C4-2B (cell line): Measurements from ENCODE around the gene IFT22.
A peak's percentile ranks its signal among the peaks of the same experiment; 100 is the strongest.

Experiments
- H3K27ac ChIP-seq: fragments of 450-650 bp; 2 replicates; pipeline ENCODE4 v1.5.1; 2017
- ZFX ChIP-seq: fragments of 450-650 bp; IDR thresholded peaks from 2 replicates; pipeline ENCODE4 v1.6.1; 2017
- TF ChIP-seq, protein P1 (sequence below): fragments of 450-650 bp; conservative IDR thresholded peaks from 2 replicates; pipeline ENCODE4 v1.5.1; 2017; ENCODE audit warnings: mild to moderate bottlenecking

The IFT22 gene

DNA sequence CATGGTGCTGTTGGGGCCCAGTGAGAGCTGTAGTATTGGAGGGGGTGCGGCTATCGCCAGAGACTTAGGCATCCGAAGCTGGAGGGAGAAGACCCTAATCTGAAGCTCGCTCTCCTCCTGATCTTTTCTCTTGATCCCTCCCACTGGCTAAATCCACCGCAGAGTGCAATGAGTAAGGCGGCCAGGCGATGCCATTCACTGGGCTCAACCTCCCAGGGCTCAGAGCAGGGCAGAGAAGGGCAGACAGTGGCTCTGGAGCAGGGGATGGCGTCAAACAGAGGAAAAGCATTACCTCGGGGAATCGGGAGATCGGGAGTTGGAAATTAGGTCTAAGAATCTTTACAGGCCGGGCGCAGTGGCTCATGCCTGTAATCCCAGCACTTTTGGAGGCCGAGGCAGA lies 18.8 kb upstream of the IFT22 start:
- H3K27ac ChIP-seq, result no peak overlapping the region
- TF ChIP-seq ZFX, result no peak
- TF ChIP-seq, protein P1, sequence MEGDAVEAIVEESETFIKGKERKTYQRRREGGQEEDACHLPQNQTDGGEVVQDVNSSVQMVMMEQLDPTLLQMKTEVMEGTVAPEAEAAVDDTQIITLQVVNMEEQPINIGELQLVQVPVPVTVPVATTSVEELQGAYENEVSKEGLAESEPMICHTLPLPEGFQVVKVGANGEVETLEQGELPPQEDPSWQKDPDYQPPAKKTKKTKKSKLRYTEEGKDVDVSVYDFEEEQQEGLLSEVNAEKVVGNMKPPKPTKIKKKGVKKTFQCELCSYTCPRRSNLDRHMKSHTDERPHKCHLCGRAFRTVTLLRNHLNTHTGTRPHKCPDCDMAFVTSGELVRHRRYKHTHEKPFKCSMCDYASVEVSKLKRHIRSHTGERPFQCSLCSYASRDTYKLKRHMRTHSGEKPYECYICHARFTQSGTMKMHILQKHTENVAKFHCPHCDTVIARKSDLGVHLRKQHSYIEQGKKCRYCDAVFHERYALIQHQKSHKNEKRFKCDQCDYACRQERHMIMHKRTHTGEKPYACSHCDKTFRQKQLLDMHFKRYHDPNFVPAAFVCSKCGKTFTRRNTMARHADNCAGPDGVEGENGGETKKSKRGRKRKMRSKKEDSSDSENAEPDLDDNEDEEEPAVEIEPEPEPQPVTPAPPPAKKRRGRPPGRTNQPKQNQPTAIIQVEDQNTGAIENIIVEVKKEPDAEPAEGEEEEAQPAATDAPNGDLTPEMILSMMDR, result no peak

DNA sequence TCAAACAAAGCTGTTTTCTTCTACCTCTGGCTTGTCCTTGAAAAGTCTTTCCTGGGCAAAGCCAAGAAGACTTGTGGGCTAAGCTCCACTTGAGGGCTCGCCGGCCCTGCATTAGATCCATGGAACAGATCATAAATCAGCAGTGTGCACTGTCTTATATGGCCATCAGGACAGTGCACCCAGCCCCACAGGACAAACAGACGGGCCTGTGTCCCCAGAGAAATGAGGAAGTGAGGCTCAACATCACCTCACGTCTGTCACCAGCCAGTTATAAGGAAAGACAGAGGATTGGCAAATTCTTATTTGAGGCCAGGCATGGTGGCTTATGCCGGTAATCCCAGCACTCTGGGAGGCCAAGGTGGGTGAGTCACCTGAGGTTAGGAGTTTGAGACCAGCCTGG lies 12.3 kb upstream of the IFT22 start:
- TF ChIP-seq ZFX, result no peak
- H3K27ac ChIP-seq, result no peak overlapping the region

DNA sequence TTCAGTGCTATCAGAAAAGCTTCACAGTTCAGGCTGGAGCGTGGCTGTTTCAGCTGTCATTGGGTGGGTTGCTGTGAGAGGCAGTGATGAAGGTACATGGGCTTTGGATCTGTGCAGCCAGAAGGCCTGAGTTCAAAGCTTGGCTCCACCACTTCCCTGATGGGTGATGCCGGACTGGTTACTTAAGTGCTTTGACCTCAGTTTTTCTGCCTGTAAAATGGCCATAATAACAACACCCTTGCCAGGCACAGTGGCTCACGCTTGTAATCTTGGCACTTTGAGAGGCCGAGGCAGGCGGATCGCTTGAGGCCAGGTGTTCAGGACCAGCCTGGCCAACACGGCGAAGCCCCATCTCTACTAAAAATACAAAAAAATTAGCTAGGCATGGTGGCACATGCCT lies 10.4 kb upstream of the IFT22 start:
- TF ChIP-seq, protein P1, result no peak
- no peak for TF ChIP-seq ZFX
- no peak overlapping the region for H3K27ac ChIP-seq

DNA sequence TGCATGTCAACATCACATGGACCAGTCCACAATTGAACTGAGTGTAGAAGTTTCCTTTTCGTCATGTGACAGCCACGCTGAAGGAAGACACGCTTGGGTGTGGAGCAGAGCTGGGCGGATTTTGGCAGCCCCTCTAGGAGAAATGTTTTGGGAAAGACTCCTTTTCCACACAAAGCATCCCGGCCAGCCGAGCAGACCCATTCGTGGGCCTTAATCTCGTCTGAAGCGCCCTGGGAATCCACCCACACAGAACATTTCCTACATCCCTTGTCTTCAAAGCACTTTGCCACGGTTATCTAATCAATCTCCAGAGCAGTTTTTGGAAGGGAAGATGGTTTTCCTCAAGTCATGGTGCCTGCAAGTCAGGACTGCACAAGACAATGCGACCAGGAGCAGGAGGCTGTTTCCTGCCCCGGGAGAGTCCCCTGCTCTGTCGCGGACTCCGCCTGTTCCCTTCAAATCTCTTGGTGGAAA lies 8.4 kb upstream of the IFT22 start:
- TF ChIP-seq, protein P1, result no peak
- TF ChIP-seq ZFX, result no peak
- H3K27ac ChIP-seq, result no peak overlapping the region

GRCh38 chr7:101328159-101328558 lies 6.5 kb upstream of the IFT22 start:
- TF ChIP-seq ZFX, result no peak
- TF ChIP-seq, protein P1, result no peak
- H3K27ac ChIP-seq, result no peak overlapping the region

- H3K27ac ChIP-seq, result no peak overlapping the region
- TF ChIP-seq, protein P1, result no peak
- no peak for TF ChIP-seq ZFX
These were observed 2.2 kb downstream of the IFT22 start for GRCh38 chr7:101319401-101319800.

- TF ChIP-seq ZFX, result no peak
- TF ChIP-seq, protein P1, result peak; percentile 96
- H3K27ac ChIP-seq, result no peak overlapping the region
These were observed 6.3 kb downstream of the IFT22 start for GRCh38 chr7:101315336-101315735.

DNA sequence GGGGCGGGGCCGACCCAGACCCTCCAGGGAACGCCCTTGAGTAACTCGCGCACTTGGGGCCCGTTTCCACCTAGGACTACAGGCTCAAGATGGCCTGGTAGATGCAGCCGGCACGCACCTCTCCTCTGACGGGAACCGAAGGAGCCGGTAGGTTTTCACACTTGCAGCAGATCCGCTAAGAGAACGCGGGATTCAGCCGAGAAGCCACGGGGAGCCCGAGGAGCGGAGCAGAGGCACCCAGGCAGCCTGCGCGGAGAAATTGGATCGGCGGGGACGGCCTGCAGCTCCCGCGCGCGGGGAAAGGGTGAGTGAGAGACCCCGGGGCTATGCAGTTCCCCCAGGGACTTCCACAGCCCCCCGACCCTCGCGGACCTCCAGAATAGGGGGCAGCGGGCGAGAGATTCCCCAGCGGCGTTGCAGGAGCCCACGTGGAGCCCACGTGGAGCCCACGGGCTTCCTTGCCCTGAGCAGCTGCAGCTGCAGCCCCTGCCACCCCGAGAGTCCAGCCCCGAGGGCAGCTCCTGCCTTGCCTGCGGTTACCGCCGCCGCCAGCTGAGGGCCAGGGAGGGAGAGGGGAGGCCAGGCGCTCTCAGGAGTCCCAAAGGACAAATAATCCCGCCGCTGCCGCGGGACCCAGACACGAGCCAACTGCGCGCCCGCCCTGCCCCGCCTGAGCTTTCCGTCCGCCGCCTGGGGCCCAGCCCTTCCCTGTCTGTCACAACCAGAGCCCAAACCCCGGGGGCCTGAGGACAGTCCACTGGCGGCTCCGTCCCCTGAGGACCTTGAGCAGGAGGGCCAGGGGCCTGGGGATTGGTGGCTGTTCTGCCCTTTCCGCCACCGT lies 13.1 kb downstream of the IFT22 start:
- TF ChIP-seq ZFX, result no peak; the same call in 1 of the 2 replicates
- TF ChIP-seq, protein P1, result no peak; the same call in 1 of the 2 replicates
- H3K27ac ChIP-seq, result peak overlapping the region; percentile 86
